ENCODE results near the gene AKT2.

GRCh38 chr19:40228346-40228745 lies 56.8 kb downstream of the AKT2 start:
- TF ChIP-seq TAF1 (IDR thresholded peaks at IDR 0.05; ENCODE audit: borderline replicate concordance, low read depth, low read length), result no peak
- no peak for TF ChIP-seq POLR2AphosphoS5 (IDR thresholded peaks at IDR 0.05; ENCODE audit: low read depth, low read length)
